Measurements from ENCODE around the gene MT1A. TPM values are rescaled to one million over a fixed set of nuclear protein-coding genes. Genes with fewer than 3 reads are reported as not detected.
A peak's percentile ranks its signal among the peaks of the same experiment; 100 is the strongest.

The MT1A gene
- total RNA-seq, 4 donors from 2014 or later = 9.9 to 171 (median 25.5) TPM; not detected in 1

- no peak for ATAC-seq
- H3K4me3 ChIP-seq = no peak overlapping the region
- H3K4me1 ChIP-seq = peaks cover 0 to 35% (median 17%) of the 10 kb centered on the region in 3 donors
- H3K36me3 ChIP-seq = no peaks in the 10 kb centered on the region
- H3K9me3 ChIP-seq = no peaks in the 10 kb centered on the region
- H3K27me3 ChIP-seq = no peaks in the 10 kb centered on the region
- H3K27ac ChIP-seq = no peak overlapping the region
- WGBS, 2 donors (ENCODE audit: low coverage in 1 of 2) = 77 to 82% methylated on average over 2 to 3 of the region's 3 CpGs
- TF ChIP-seq POLR2AphosphoS5 (IDR thresholded peaks at IDR 0.05) = no peak
- TF ChIP-seq POLR2A (IDR thresholded peaks at IDR 0.05) = no peak
- no peak for TF ChIP-seq CTCF (IDR thresholded peaks at IDR 0.05)
- TF ChIP-seq EP300 (IDR thresholded peaks at IDR 0.05) = no peak
Observed at GRCh38 chr16:56615353-56615752, 23.1 kb upstream of the MT1A start.

- H3K36me3 ChIP-seq = no peaks in the 10 kb centered on the region
- TF ChIP-seq CTCF (IDR thresholded peaks at IDR 0.05) (no peak), POLR2A (IDR thresholded peaks at IDR 0.05) (no peak), POLR2AphosphoS5 (IDR thresholded peaks at IDR 0.05) (no peak), EP300 (IDR thresholded peaks at IDR 0.05) (no peak)
- no peaks in the 10 kb centered on the region for H3K27me3 ChIP-seq
- no peaks in the 10 kb centered on the region for H3K9me3 ChIP-seq
- peak overlapping the region; percentile 11 to 49 for H3K4me3 ChIP-seq
- 76 to 83% methylated on average over 2 to 10 of the region's 23 CpGs for WGBS, 2 donors (ENCODE audit: low coverage in 1 of 2)
- peaks cover 0 to 23% (median 10%) of the 10 kb centered on the region in 3 donors for H3K4me1 ChIP-seq
- peak overlapping the region in 3 of 4 donors; percentile 66 to 67 (median 66) for H3K27ac ChIP-seq
- ATAC-seq = no peak
Observed at GRCh38 chr16:56616608-56617211, 21.8 kb upstream of the MT1A start.

GRCh38 chr16:56617212-56618085, 21.0 kb upstream of the MT1A start:
- peak; percentile 91 for ATAC-seq
- WGBS, 2 donors (ENCODE audit: low coverage in 1 of 2) = 0 to 7% methylated on average over 2 to 12 of the region's 41 CpGs
- H3K9me3 ChIP-seq = no peaks in the 10 kb centered on the region

GRCh38 chr16:56618138-56618537, 20.3 kb upstream of the MT1A start:
- 84% methylated on average over 5 of the region's 6 CpGs; no CpG with 5 or more reads in 1 of the 2 donors for WGBS, 2 donors (ENCODE audit: low coverage in 1 of 2)

More at GRCh38 chr16:56617212-56618085, 21.0 kb upstream of the MT1A start:
- Histone ChIP-seq H3K4me1 (peaks cover 0 to 28% (median 10%) of the 10 kb centered on the region in 3 donors), H3K4me3 (peak overlapping the region; percentile 11 to 49), H3K27me3 (no peaks in the 10 kb centered on the region), H3K27ac (peak overlapping the region in 3 of 4 donors; percentile 66 to 67 (median 66)), H3K36me3 (no peaks in the 10 kb centered on the region)
- TF ChIP-seq POLR2A (IDR thresholded peaks at IDR 0.05) (no peak), EP300 (IDR thresholded peaks at IDR 0.05) (no peak), POLR2AphosphoS5 (IDR thresholded peaks at IDR 0.05) (peak; percentile 74), CTCF (IDR thresholded peaks at IDR 0.05) (peak in 3 of 4 experiments; percentile 14 to 28 (median 18))

More at GRCh38 chr16:56618138-56618537, 20.3 kb upstream of the MT1A start:
- H3K27me3 ChIP-seq = no peaks in the 10 kb centered on the region
- peaks cover 0 to 28% (median 10%) of the 10 kb centered on the region in 3 donors for H3K4me1 ChIP-seq
- peak overlapping the region in 2 of 4 donors; percentile 66 for H3K27ac ChIP-seq
- H3K4me3 ChIP-seq = no peak overlapping the region
- no peak for ATAC-seq
- no peaks in the 10 kb centered on the region for H3K36me3 ChIP-seq
- TF ChIP-seq CTCF (IDR thresholded peaks at IDR 0.05) = no peak
- TF ChIP-seq POLR2AphosphoS5 (IDR thresholded peaks at IDR 0.05) = no peak
- TF ChIP-seq EP300 (IDR thresholded peaks at IDR 0.05) = no peak
- TF ChIP-seq POLR2A (IDR thresholded peaks at IDR 0.05) = no peak
- no peaks in the 10 kb centered on the region for H3K9me3 ChIP-seq
